Uterus (tissue), 4 donors: Measurements from ENCODE around the gene EXOC6. TPM values are rescaled to one million over a fixed set of nuclear protein-coding genes. Genes with fewer than 3 reads are reported as not detected.

ENCODE experiments used
- DNase-seq, 2 donors: peaks; one replicate each; pipeline ENCODE4 v3.0.0-alpha.2; 2019 to 2020
- H3K27ac ChIP-seq, 2 donors: fragments of 200-600 bp; sonication (generic); 1 replicate in 1 of 2; 2 replicates in 1 of 2; pipeline ENCODE4 v1.5.1; 2016 to 2018
- H3K27me3 ChIP-seq, 2 donors: fragments of 200-600 bp; sonication (generic); one replicate each; pipeline ENCODE4 v1.5.1; 2018 to 2019; ENCODE audit warnings: control low read depth in 1 of 2
- H3K36me3 ChIP-seq, 2 donors: fragments of 200-600 bp; sonication (generic); one replicate each; pipeline ENCODE4 v1.5.1; 2019; ENCODE audit warnings: control low read depth in 1 of 2
- H3K4me1 ChIP-seq, 2 donors: fragments of 200-600 bp; sonication (generic); one replicate each; pipeline ENCODE4 v1.5.1; 2018 to 2019; ENCODE audit warnings: control low read depth in 1 of 2
- H3K4me3 ChIP-seq, 2 donors: fragments of 200-600 bp; sonication (generic); 1 replicate in 1 of 2; 2 replicates in 1 of 2; pipeline ENCODE4 v1.5.1; 2018 to 2019; ENCODE audit warnings: mild to moderate bottlenecking in 1 of 2
- H3K9me3 ChIP-seq, 2 donors: fragments of 200-600 bp; sonication (generic); one replicate each; pipeline ENCODE4 v1.5.1; 2019; ENCODE audit warnings: control low read depth in 1 of 2
- POLR2A ChIP-seq, 2 donors: fragments of 450-650 bp; IDR thresholded peaks; one replicate each; pipeline ENCODE4 v1.6.1; 2016; ENCODE audit warnings: antibody characterized with exemption in 2 of 2, mild to moderate bottlenecking in 1 of 2, moderate library complexity in 1 of 2
- intact Hi-C: fragments of 100-400 bp; cut with DNase I; formaldehyde crosslinking; loops from one replicate; pipeline ENCODE4 v1.15.1; 2023; ENCODE audit warnings: low total_unique reads
- total RNA-seq, 4 donors: library from RNA; depleted of rRNA in 3 of 4; stranded (reverse); fragments of >200 nt in 3 of 4; gene quantifications; one replicate each; pipeline versions ENCODE4 v1.1.0 to v1.2.4, GENCODE V29; 2014 to 2023
- TF ChIP-seq, protein P1 (sequence below), 4 experiments: fragments of 200-600 bp in 2 of 4; fragments of 450-650 bp in 2 of 4; sonication (generic) in 2 of 4; IDR thresholded peaks; one replicate each; pipeline ENCODE4 v1.5.1; 2016 to 2019; ENCODE audit warnings: antibody characterized with exemption in 4 of 4, mild to moderate bottlenecking in 2 of 4, moderate library complexity in 1 of 4
- donor health status: DM: yes; HTN: yes; CAD: no.

The EXOC6 gene
- total RNA-seq, 4 donors from 2014 or later, result 4.9 to 35.4 (median 20.2) TPM

GRCh38 chr10:92809840-92810239 is 38.5 kb upstream of the EXOC6 start:
- intact Hi-C loops, result no loop called here
- Histone ChIP-seq H3K4me1 (no peaks in the 10 kb centered on the region), H3K27ac (no peak overlapping the region), H3K4me3 (no peak overlapping the region), H3K9me3 (no peaks in the 10 kb centered on the region), H3K36me3 (no peaks in the 10 kb centered on the region), H3K27me3 (no peaks in the 10 kb centered on the region)
- no peak for DNase-seq
- TF ChIP-seq, protein P1, sequence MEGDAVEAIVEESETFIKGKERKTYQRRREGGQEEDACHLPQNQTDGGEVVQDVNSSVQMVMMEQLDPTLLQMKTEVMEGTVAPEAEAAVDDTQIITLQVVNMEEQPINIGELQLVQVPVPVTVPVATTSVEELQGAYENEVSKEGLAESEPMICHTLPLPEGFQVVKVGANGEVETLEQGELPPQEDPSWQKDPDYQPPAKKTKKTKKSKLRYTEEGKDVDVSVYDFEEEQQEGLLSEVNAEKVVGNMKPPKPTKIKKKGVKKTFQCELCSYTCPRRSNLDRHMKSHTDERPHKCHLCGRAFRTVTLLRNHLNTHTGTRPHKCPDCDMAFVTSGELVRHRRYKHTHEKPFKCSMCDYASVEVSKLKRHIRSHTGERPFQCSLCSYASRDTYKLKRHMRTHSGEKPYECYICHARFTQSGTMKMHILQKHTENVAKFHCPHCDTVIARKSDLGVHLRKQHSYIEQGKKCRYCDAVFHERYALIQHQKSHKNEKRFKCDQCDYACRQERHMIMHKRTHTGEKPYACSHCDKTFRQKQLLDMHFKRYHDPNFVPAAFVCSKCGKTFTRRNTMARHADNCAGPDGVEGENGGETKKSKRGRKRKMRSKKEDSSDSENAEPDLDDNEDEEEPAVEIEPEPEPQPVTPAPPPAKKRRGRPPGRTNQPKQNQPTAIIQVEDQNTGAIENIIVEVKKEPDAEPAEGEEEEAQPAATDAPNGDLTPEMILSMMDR (IDR thresholded peaks at IDR 0.05), result no peak
- TF ChIP-seq POLR2A (IDR thresholded peaks at IDR 0.05), result no peak

- intact Hi-C loops, result no loop called here
- Histone ChIP-seq H3K9me3 (no peaks in the 10 kb centered on the region), H3K36me3 (no peaks in the 10 kb centered on the region), H3K4me3 (no peak overlapping the region), H3K4me1 (no peaks in the 10 kb centered on the region), H3K27me3 (no peaks in the 10 kb centered on the region), H3K27ac (no peak overlapping the region)
- no peak for TF ChIP-seq POLR2A (IDR thresholded peaks at IDR 0.05)
- TF ChIP-seq, protein P1 (IDR thresholded peaks at IDR 0.05), result no peak
- DNase-seq, result no peak
Observed at GRCh38 chr10:92810934-92811532, 37.3 kb upstream of the EXOC6 start.

- DNase-seq, result no peak
- TF ChIP-seq, protein P1 (IDR thresholded peaks at IDR 0.05), result no peak
- no peak for TF ChIP-seq POLR2A (IDR thresholded peaks at IDR 0.05)
- Histone ChIP-seq H3K36me3 (no peaks in the 10 kb centered on the region), H3K9me3 (no peaks in the 10 kb centered on the region), H3K27me3 (no peaks in the 10 kb centered on the region), H3K4me3 (no peak overlapping the region), H3K4me1 (no peaks in the 10 kb centered on the region), H3K27ac (no peak overlapping the region)
- intact Hi-C loops, result no loop called here
Observed at GRCh38 chr10:92811986-92812385, 36.3 kb upstream of the EXOC6 start.

GRCh38 chr10:92813979-92814378 is 34.3 kb upstream of the EXOC6 start:
- intact Hi-C loops, result no loop called here
- Histone ChIP-seq H3K4me1 (no peaks in the 10 kb centered on the region), H3K36me3 (no peaks in the 10 kb centered on the region), H3K9me3 (no peaks in the 10 kb centered on the region), H3K27me3 (no peaks in the 10 kb centered on the region), H3K4me3 (no peak overlapping the region), H3K27ac (no peak overlapping the region)
- no peak for TF ChIP-seq POLR2A (IDR thresholded peaks at IDR 0.05)
- TF ChIP-seq, protein P1 (IDR thresholded peaks at IDR 0.05), result no peak
- DNase-seq, result no peak

- TF ChIP-seq, protein P1 (IDR thresholded peaks at IDR 0.05), result no peak
- TF ChIP-seq POLR2A (IDR thresholded peaks at IDR 0.05), result no peak
- H3K9me3 ChIP-seq, result no peaks in the 10 kb centered on the region
- H3K27me3 ChIP-seq, result no peaks in the 10 kb centered on the region
- no peak overlapping the region for H3K4me3 ChIP-seq
- H3K4me1 ChIP-seq, result no peaks in the 10 kb centered on the region
- DNase-seq, result no peak
- no peaks in the 10 kb centered on the region for H3K36me3 ChIP-seq
- H3K27ac ChIP-seq, result no peak overlapping the region
- intact Hi-C loops, result no loop called here
Observed at GRCh38 chr10:92814790-92815189, 33.5 kb upstream of the EXOC6 start.
